Tibial nerve (tissue), 4 donors: ENCODE results near the gene BRD3OS. TPM values are rescaled to one million over a fixed set of nuclear protein-coding genes. Genes with fewer than 3 reads are reported as not detected.

Experiments
- DNase-seq, 2 donors: peaks; one replicate each; pipeline ENCODE4 v3.0.0-alpha.2; 2019; ENCODE audit warnings: low spot score in 2 of 2
- H3K27ac ChIP-seq, 4 donors: fragments of 200-600 bp; sonication (generic) in 3 of 4; one replicate each; pipeline ENCODE4 v1.5.1; 2017 to 2019; ENCODE audit warnings: mild to moderate bottlenecking in 1 of 4
- H3K27me3 ChIP-seq, 2 donors: fragments of 200-600 bp; sonication (generic) in 1 of 2; one replicate each; pipeline versions ENCODE4 v1.5.1 to v1.6.0; 2017 to 2019
- H3K36me3 ChIP-seq, 3 donors: fragments of 200-600 bp; sonication (generic); one replicate each; pipeline ENCODE4 v1.5.1; 2018 to 2019
- H3K4me1 ChIP-seq, 4 donors: fragments of 200-600 bp; sonication (generic) in 3 of 4; one replicate each; pipeline ENCODE4 v1.5.1; 2017 to 2019
- H3K4me3 ChIP-seq, 4 donors: fragments of 200-600 bp; sonication (generic) in 3 of 4; one replicate each; pipeline ENCODE4 v1.5.1; 2017 to 2019; ENCODE audit warnings: mild to moderate bottlenecking in 1 of 4, moderate library complexity in 1 of 4
- H3K9me3 ChIP-seq, 4 donors: fragments of 200-600 bp; sonication (generic) in 3 of 4; one replicate each; pipeline ENCODE4 v1.5.1; 2017 to 2019
- CTCF ChIP-seq, 5 experiments: fragments of 200-600 bp in 3 of 5; fragments of 450-650 bp in 2 of 5; sonication (generic) in 3 of 5; IDR thresholded peaks; one replicate each; pipeline ENCODE4 v1.5.1; 2016 to 2019; ENCODE audit warnings: antibody characterized with exemption in 5 of 5, mild to moderate bottlenecking in 3 of 5, moderate library complexity in 2 of 5
- EP300 ChIP-seq, 2 donors: sonication (generic); formaldehyde crosslinking; IDR thresholded peaks; one replicate each; pipeline ENCODE4 v1.6.1; 2017; ENCODE audit warnings: antibody characterized with exemption in 2 of 2, mild to moderate bottlenecking in 1 of 2
- POLR2A ChIP-seq, 2 donors: fragments of 450-650 bp; IDR thresholded peaks; one replicate each; pipeline ENCODE4 v1.6.1; 2017; ENCODE audit warnings: antibody characterized with exemption in 2 of 2, mild to moderate bottlenecking in 2 of 2, moderate library complexity in 2 of 2
- WGBS, 2 donors: methylation state at CpG; one replicate each; pipeline ENCODE4 v1.1.5; 2018; 5-methylcytosine and 5-hydroxymethylcytosine counted together
- total RNA-seq, 4 donors: library from RNA; depleted of rRNA; stranded (reverse); fragments of >200 nt; gene quantifications; one replicate each; pipeline ENCODE4 v1.1.0, GENCODE V29; 2016

Gene BRD3OS
- total RNA-seq, 4 donors from 2014 or later = 9.2 to 28.2 (median 13.7) TPM

- DNase-seq = no peak
- Histone ChIP-seq H3K9me3 (peaks cover 0 to 11% (median 0%) of the 10 kb centered on the region in 4 donors), H3K27me3 (no peaks in the 10 kb centered on the region), H3K27ac (no peak overlapping the region), H3K4me3 (no peak overlapping the region), H3K4me1 (peaks cover 0 to 3% (median 2%) of the 10 kb centered on the region in 4 donors), H3K36me3 (peaks cover 0 to 100% (median 42%) of the 10 kb centered on the region in 3 donors)
- TF ChIP-seq CTCF (IDR thresholded peaks at IDR 0.05) = no peak
- TF ChIP-seq EP300 (IDR thresholded peaks at IDR 0.05) = no peak
- TF ChIP-seq POLR2A (IDR thresholded peaks at IDR 0.05) = no peak
- 94 to 95% methylated on average over 24 to 27 of the region's 28 CpGs for WGBS, 2 donors
Observed at GRCh38 chr9:134035041-134036039, 10.1 kb downstream of the BRD3OS start.

- DNase-seq = no peak
- peaks cover 0 to 11% (median 6%) of the 10 kb centered on the region in 4 donors for H3K4me1 ChIP-seq
- H3K36me3 ChIP-seq = peaks cover 0 to 100% (median 42%) of the 10 kb centered on the region in 3 donors
- no peaks in the 10 kb centered on the region for H3K27me3 ChIP-seq
- WGBS, 2 donors = 94 to 95% methylated on average over 16 of the region's 16 CpGs
- no peak overlapping the region for H3K27ac ChIP-seq
- H3K9me3 ChIP-seq = peaks cover 0 to 11% (median 0%) of the 10 kb centered on the region in 4 donors
- no peak overlapping the region for H3K4me3 ChIP-seq
- TF ChIP-seq EP300 (IDR thresholded peaks at IDR 0.05) (no peak), POLR2A (IDR thresholded peaks at IDR 0.05) (no peak), CTCF (IDR thresholded peaks at IDR 0.05) (no peak)
Observed at GRCh38 chr9:134036130-134036529, 10.8 kb downstream of the BRD3OS start.

GRCh38 chr9:134037641-134038040 lies 12.4 kb downstream of the BRD3OS start:
- DNase-seq = no peak
- H3K27ac ChIP-seq = no peak overlapping the region
- 97 to 100% methylated on average over 2 of the region's 2 CpGs for WGBS, 2 donors
- no peaks in the 10 kb centered on the region for H3K27me3 ChIP-seq
- peaks cover 0 to 11% (median 0%) of the 10 kb centered on the region in 4 donors for H3K9me3 ChIP-seq
- H3K4me3 ChIP-seq = no peak overlapping the region
- no peak for TF ChIP-seq POLR2A (IDR thresholded peaks at IDR 0.05)
- no peak for TF ChIP-seq EP300 (IDR thresholded peaks at IDR 0.05)
- no peak for TF ChIP-seq CTCF (IDR thresholded peaks at IDR 0.05)
- peaks cover 0 to 96% (median 47%) of the 10 kb centered on the region in 3 donors for H3K36me3 ChIP-seq
- peaks cover 0 to 23% (median 8%) of the 10 kb centered on the region in 4 donors for H3K4me1 ChIP-seq

DNA sequence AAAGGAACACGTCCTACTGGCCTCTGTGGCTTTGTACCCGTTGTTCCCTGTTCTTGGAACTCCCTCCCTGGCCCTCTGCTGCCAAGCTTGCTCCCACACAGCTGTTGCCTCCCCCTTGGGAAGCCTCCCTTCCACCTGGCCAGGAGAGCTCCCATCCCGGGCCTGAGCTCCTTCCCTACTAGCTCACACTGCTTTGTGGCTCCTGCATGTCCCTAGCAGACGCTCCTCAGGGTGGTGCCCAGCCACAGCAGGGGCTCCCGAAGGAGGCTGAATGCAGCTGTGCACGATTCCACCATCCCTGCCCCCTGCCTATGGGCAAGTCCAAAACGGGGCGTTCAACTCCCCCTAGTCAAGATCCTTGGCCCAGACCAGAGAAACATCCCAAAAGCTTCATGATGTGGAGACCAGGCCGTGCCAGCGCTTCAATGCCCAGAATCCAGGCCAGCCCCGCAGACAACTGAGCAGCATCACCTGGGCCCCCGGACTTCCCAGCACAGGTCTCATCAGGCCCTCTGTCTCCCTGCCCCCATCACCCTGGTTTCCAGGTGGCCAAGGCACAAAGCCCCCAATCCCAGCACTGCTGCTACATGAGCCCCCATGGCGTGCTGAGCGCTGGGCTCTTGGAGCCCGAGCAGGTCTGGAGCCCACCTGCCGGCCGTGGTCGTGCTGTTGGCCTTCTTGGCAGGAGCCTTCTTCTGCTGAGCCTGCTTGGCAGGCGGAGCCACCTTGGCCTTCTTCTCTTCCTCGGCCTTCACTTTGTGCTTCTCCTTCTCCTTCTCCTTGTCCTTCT lies 14.3 kb downstream of the BRD3OS start:
- Histone ChIP-seq H3K27ac (no peak overlapping the region), H3K9me3 (peaks cover 0 to 11% (median 0%) of the 10 kb centered on the region in 4 donors), H3K27me3 (no peaks in the 10 kb centered on the region), H3K4me1 (peaks cover 0 to 32% (median 8%) of the 10 kb centered on the region in 4 donors), H3K36me3 (peaks cover 0 to 96% (median 36%) of the 10 kb centered on the region in 3 donors), H3K4me3 (no peak overlapping the region)
- WGBS, 2 donors = 93 to 98% methylated on average over 20 of the region's 20 CpGs
- TF ChIP-seq POLR2A (IDR thresholded peaks at IDR 0.05) = no peak
- no peak for DNase-seq

DNA sequence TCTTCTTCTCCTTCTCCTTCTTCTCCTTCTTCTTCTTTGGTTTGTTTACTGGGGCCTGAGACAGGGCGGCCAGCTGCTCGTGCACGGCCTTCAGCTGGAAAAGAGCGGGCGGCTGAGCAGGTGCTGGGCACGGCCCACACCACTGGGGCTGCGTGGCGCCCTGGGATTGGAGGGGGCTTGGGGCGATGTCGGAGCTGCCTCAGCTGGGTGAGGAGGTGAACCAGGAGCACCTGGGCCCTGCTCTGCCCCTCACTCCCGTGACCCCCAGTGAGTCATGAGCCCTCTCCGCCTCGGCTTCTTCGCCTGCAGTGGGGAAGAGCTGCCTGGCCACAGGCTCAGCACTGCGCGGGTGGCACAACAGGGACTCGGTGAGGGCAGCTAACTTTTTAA lies 14.9 kb downstream of the BRD3OS start:
- Histone ChIP-seq H3K27me3 (no peaks in the 10 kb centered on the region), H3K4me1 (peaks cover 0 to 32% (median 8%) of the 10 kb centered on the region in 4 donors), H3K27ac (no peak overlapping the region), H3K4me3 (no peak overlapping the region), H3K9me3 (peaks cover 0 to 11% (median 0%) of the 10 kb centered on the region in 4 donors), H3K36me3 (peaks cover 0 to 96% (median 39%) of the 10 kb centered on the region in 3 donors)
- WGBS, 2 donors = 87 to 88% methylated on average over 17 of the region's 17 CpGs
- no peak for DNase-seq
- TF ChIP-seq CTCF (IDR thresholded peaks at IDR 0.05) = no peak
- TF ChIP-seq EP300 (IDR thresholded peaks at IDR 0.05) = no peak
- TF ChIP-seq POLR2A (IDR thresholded peaks at IDR 0.05) = no peak
